ENCODE data around the gene TMIGD1.

The TMIGD1 gene

DNA sequence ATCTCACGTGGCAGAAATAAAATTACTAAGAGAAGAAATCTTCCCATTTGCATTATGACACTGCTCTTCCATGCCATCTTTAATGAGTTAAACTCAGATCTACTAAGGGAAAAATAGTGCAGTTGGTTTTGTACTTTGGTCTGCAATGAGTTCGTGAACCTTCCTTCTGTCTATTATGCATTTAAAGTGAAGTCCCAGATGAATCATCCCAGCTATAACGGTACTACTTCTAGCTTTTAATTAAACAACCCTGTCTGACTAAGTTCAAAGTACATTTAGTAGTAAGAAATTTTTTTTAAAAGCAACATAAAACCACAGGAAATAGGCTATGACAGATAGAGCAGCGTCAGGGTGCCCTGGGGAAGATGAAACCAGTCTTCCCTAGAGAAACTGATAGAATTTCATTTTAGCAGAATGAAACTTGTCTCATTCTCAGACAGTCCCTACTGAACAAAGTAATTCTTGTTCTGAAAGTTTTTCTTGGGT is 1.8 kb downstream of the TMIGD1 start:
- no peak overlapping the region for H3K4me3 ChIP-seq (ENCODE audit: low read depth, low read length)
- TF ChIP-seq, protein P1, sequence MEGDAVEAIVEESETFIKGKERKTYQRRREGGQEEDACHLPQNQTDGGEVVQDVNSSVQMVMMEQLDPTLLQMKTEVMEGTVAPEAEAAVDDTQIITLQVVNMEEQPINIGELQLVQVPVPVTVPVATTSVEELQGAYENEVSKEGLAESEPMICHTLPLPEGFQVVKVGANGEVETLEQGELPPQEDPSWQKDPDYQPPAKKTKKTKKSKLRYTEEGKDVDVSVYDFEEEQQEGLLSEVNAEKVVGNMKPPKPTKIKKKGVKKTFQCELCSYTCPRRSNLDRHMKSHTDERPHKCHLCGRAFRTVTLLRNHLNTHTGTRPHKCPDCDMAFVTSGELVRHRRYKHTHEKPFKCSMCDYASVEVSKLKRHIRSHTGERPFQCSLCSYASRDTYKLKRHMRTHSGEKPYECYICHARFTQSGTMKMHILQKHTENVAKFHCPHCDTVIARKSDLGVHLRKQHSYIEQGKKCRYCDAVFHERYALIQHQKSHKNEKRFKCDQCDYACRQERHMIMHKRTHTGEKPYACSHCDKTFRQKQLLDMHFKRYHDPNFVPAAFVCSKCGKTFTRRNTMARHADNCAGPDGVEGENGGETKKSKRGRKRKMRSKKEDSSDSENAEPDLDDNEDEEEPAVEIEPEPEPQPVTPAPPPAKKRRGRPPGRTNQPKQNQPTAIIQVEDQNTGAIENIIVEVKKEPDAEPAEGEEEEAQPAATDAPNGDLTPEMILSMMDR (IDR thresholded peaks at IDR 0.05; ENCODE audit: low read depth, low read length) = no peak
- TF ChIP-seq, protein P2, sequence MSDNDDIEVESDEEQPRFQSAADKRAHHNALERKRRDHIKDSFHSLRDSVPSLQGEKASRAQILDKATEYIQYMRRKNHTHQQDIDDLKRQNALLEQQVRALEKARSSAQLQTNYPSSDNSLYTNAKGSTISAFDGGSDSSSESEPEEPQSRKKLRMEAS (IDR thresholded peaks at IDR 0.05; ENCODE audit: low read depth, low read length) = no peak
- TF ChIP-seq POLR2A (IDR thresholded peaks at IDR 0.05; ENCODE audit: extremely low read depth, insufficient read length) (no peak), MYC (IDR thresholded peaks at IDR 0.05; ENCODE audit: low read depth, low read length) (no peak)
- DNase-seq (ENCODE audit: low read depth) = peak; percentile 69

DNA sequence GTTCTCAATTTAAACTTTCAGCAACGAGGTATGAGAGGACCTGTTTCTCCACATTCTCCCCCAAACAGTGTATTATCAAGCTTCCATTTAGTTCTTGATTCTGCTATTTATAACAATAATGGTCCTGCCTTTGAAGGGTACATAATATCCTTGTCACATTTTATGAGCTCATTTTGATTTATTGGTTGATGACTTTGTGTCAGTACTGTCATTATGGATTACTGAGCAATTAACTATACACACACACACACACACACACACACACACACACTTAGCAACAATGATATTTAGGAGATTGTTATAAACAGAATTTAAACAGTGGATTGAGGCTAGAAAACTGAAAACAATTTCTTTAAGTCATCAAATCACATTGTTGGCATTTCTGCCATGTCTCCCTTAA is 7.0 kb downstream of the TMIGD1 start:
- TF ChIP-seq POLR2A (IDR thresholded peaks at IDR 0.05; ENCODE audit: extremely low read depth, insufficient read length) (no peak), MYC (IDR thresholded peaks at IDR 0.05; ENCODE audit: low read depth, low read length) (no peak)
- TF ChIP-seq, protein P1 (IDR thresholded peaks at IDR 0.05; ENCODE audit: low read depth, low read length) = no peak
- TF ChIP-seq, protein P2 (IDR thresholded peaks at IDR 0.05; ENCODE audit: low read depth, low read length) = no peak
- H3K4me3 ChIP-seq (ENCODE audit: low read depth, low read length) = no peak overlapping the region
- no peak for DNase-seq (ENCODE audit: low read depth)

DNA sequence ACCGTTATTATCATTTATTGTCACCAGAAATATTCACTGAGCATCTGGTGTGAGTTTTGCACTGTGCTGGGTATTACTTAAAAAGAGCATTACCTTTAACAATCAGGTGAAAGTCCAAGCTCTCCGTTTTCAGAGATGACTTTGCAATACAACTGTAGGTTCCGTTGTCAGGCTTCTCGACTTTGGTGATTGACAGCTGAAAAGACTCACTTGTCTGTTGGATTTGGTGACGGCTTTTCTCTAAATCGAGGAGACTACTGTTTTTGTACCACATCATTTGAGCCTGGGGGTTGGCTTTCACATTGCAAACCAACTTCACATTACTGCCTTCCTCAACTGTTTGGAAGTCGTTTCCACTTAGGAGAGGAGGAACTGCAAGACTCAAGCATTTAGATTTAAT is 9.1 kb downstream of the TMIGD1 start:
- no peak overlapping the region for H3K4me3 ChIP-seq (ENCODE audit: low read depth, low read length)
- no peak for DNase-seq (ENCODE audit: low read depth)
- TF ChIP-seq, protein P1 (IDR thresholded peaks at IDR 0.05; ENCODE audit: low read depth, low read length) = no peak
- TF ChIP-seq MYC (IDR thresholded peaks at IDR 0.05; ENCODE audit: low read depth, low read length) = no peak
- TF ChIP-seq, protein P2 (IDR thresholded peaks at IDR 0.05; ENCODE audit: low read depth, low read length) = no peak
- TF ChIP-seq POLR2A (IDR thresholded peaks at IDR 0.05; ENCODE audit: extremely low read depth, insufficient read length) = no peak

DNA sequence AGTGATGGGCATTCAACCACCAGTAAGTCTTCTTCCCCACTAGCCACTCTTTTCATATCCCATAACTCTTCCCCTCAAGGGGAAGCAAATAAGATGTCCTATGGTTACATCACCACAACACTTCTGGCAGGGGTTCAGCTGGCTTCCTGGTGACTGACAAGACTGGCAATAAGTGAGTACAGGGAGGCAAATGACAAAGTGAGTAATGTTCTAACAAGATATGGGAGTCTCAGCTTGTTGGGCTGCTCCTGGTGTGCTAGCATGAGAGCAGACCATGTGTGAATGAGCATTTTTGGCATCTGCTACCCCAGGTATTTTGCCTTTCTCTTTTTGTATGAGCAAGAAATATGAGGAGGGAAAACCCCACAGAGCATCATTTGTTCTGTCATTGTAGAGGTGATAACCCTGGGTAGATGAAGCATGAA is 9.9 kb downstream of the TMIGD1 start:
- no peak for TF ChIP-seq POLR2A (IDR thresholded peaks at IDR 0.05; ENCODE audit: extremely low read depth, insufficient read length)
- no peak for TF ChIP-seq MYC (IDR thresholded peaks at IDR 0.05; ENCODE audit: low read depth, low read length)
- TF ChIP-seq, protein P2 (IDR thresholded peaks at IDR 0.05; ENCODE audit: low read depth, low read length) = no peak
- TF ChIP-seq, protein P1 (IDR thresholded peaks at IDR 0.05; ENCODE audit: low read depth, low read length) = no peak
- H3K4me3 ChIP-seq (ENCODE audit: low read depth, low read length) = no peak overlapping the region
- DNase-seq (ENCODE audit: low read depth) = peak; percentile 78

DNA sequence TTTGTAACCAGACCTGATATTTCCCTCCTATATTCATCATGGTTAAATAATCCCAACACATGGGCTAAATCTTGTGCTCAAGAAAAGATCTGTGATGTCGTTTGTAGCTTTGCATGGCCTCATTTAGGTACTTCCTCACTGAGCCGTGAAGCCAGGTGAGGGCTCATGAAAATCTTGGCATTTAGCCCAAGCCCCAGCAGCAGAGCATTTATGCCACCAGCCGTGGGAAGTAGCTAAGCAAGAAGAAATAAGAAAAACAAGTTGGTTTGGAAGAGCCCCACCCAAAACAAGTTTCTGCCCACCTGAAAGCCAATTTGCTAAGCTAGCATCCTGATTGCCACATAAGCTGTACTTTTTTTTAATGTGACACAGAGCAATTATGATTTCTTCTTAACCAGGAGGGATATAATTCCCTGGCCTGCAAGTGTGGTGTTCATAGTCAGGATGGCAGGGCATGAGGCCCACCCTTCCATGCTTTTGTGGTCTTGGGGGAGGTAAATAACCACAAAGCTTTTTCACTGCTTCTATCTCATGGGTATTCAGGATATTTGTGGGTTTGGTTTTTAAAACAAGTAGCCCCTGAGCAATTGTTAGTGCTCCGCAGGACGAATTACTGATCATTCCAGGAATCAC is 10.5 kb downstream of the TMIGD1 start:
- H3K4me3 ChIP-seq (ENCODE audit: low read depth, low read length) = no peak overlapping the region
- TF ChIP-seq MYC (IDR thresholded peaks at IDR 0.05; ENCODE audit: low read depth, low read length) (no peak), POLR2A (IDR thresholded peaks at IDR 0.05; ENCODE audit: extremely low read depth, insufficient read length) (no peak)
- TF ChIP-seq, protein P2 (IDR thresholded peaks at IDR 0.05; ENCODE audit: low read depth, low read length) = no peak
- TF ChIP-seq, protein P1 (IDR thresholded peaks at IDR 0.05; ENCODE audit: low read depth, low read length) = no peak
- DNase-seq (ENCODE audit: low read depth) = peak; percentile 58
